Bronchial epithelial cell (primary cell): ENCODE measurements around the gene ARID3C. TPM values are rescaled to one million over a fixed set of nuclear protein-coding genes. Genes with fewer than 3 reads are reported as not detected.
"Not testable (repeated sequence)": the region's sequence is repeated elsewhere in the genome, so short reads cannot be mapped to it uniquely, and the experiment has no call there.

ENCODE experiments used
- DNase-seq: peaks from one replicate; pipeline ENCODE4 v3.0.0-alpha.2; 2010; ENCODE audit warnings: low read depth
- FAIRE-seq: peaks from 2 replicates; lab custom pipeline; 2011; peaks lifted over from hg19 to GRCh38; lab: Jason Lieb, UNC
- H3K27me3 ChIP-seq: 2 replicates; pipeline ENCODE4 v1.5.1; 2011; ENCODE audit warnings: low read length; ENCODE audit not compliant: control insufficient read depth, insufficient read depth
- H3K36me3 ChIP-seq: 2 replicates; pipeline ENCODE4 v1.5.1; 2011; ENCODE audit warnings: low read length; ENCODE audit not compliant: control insufficient read depth, insufficient read depth
- H3K4me3 ChIP-seq: 2 replicates; pipeline ENCODE4 v1.5.1; 2011; ENCODE audit warnings: mild to moderate bottlenecking, low read depth, low read length, control low read depth
- total RNA-seq: library from RNA; depleted of rRNA; stranded (reverse); fragments of >200 nt; gene quantifications from 2 replicates; pipeline ENCODE4 v1.2.1, GENCODE V29; 2014
- TF ChIP-seq, protein P1 (sequence below): IDR thresholded peaks from 2 replicates; pipeline ENCODE4 v1.5.1; 2011; ENCODE audit warnings: mild to moderate bottlenecking, moderate library complexity, low read length, control low read depth, inconsistent platforms; ENCODE audit not compliant: insufficient read depth, severe bottlenecking

Gene ARID3C
- total RNA-seq, 1 donor from 2014 or later, result 0.26 TPM

DNA sequence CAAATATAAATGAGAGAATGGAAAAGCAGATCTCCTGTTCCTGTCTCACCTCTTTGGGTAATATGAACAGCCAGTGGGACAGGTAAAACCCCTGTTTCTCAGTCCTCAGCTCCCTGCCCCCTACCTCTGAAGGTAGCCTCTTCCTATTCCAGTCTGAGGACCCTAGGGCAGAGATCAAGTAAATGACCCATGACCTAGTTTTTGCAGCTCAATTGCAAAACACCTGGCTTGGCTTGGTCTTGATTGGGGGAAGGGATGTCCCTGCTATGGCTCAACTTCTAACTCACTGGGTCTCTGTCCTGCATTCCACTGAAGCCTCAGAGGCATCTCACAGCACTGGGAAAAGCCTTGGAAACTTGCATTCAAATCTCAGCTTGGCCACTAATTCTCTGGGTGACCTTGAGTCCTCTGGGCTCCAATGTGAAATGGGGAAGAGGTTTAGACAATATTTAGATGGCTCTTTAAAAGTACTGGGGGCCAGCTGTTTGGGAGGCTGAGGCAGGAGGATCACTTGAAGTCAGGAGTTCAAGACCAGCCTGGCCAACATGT is 16.0 kb upstream of the ARID3C start:
- Histone ChIP-seq H3K36me3 (peaks cover 1% of the 10 kb centered on the region), H3K4me3 (no peak overlapping the region), H3K27me3 (no peaks in the 10 kb centered on the region)
- DNase-seq (no peak), FAIRE-seq (no peak)
- TF ChIP-seq, protein P1, sequence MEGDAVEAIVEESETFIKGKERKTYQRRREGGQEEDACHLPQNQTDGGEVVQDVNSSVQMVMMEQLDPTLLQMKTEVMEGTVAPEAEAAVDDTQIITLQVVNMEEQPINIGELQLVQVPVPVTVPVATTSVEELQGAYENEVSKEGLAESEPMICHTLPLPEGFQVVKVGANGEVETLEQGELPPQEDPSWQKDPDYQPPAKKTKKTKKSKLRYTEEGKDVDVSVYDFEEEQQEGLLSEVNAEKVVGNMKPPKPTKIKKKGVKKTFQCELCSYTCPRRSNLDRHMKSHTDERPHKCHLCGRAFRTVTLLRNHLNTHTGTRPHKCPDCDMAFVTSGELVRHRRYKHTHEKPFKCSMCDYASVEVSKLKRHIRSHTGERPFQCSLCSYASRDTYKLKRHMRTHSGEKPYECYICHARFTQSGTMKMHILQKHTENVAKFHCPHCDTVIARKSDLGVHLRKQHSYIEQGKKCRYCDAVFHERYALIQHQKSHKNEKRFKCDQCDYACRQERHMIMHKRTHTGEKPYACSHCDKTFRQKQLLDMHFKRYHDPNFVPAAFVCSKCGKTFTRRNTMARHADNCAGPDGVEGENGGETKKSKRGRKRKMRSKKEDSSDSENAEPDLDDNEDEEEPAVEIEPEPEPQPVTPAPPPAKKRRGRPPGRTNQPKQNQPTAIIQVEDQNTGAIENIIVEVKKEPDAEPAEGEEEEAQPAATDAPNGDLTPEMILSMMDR, result no peak

DNA sequence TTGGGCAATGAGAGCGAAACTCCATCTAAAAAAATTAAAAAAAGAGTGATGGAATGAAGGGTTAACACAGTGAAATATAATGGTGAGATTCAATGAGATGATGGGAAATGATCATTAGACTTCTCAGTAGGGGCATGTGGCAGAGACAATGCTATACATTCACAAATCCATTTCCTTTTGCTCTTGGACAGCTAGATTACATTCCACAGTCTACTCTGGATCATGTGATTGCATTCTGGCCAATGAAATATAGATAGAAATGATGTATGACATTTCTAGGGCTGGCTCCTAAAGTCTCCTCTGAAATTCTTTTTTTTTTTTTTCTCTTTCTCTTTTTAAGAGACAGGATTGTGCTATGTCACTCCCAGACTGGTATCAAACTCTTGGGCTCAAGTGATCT is 13.8 kb upstream of the ARID3C start:
- Histone ChIP-seq H3K4me3 (no peak overlapping the region), H3K36me3 (no peaks in the 10 kb centered on the region), H3K27me3 (no peaks in the 10 kb centered on the region)
- TF ChIP-seq, protein P1, result no peak
- FAIRE-seq (no peak), DNase-seq (no peak)

DNA sequence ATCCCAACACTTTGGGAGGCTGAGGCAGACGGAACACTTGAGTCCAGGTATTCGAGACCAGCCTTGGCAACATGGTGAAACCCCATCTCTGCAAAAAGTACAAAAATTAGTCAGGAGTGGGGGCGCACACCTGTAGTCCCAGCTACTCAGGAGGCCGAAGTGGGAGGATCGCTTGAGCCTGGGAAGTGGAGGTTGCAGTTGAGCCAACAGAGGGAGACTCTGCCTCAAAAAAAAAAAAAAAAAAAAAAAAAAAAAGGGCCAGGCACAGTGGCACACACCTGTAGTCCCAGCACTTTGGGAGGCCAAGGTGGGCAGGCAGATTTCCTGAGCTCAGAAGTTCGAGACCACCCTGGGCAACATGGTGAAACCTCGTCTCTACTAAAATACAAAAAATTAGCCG is 10.5 kb upstream of the ARID3C start:
- not testable (repeated sequence) for FAIRE-seq, H3K36me3 ChIP-seq, H3K27me3 ChIP-seq, DNase-seq, H3K4me3 ChIP-seq

DNA sequence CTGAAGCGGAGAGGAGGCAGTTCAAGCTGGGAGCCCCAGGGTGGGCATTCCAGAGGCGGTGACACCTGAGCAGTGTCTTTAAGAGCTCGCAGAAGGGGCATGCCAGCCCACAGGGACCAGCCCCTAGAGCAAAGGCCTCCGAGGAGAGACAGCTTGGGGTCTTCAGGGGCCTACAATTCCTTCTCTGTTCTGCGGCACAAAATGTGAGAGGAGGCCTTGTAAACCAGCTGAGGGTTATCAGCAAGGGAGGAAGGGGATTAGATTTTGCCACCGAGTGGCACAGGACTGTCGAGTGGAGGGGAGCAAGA is 9.2 kb upstream of the ARID3C start:
- FAIRE-seq (no peak), DNase-seq (no peak)

DNA sequence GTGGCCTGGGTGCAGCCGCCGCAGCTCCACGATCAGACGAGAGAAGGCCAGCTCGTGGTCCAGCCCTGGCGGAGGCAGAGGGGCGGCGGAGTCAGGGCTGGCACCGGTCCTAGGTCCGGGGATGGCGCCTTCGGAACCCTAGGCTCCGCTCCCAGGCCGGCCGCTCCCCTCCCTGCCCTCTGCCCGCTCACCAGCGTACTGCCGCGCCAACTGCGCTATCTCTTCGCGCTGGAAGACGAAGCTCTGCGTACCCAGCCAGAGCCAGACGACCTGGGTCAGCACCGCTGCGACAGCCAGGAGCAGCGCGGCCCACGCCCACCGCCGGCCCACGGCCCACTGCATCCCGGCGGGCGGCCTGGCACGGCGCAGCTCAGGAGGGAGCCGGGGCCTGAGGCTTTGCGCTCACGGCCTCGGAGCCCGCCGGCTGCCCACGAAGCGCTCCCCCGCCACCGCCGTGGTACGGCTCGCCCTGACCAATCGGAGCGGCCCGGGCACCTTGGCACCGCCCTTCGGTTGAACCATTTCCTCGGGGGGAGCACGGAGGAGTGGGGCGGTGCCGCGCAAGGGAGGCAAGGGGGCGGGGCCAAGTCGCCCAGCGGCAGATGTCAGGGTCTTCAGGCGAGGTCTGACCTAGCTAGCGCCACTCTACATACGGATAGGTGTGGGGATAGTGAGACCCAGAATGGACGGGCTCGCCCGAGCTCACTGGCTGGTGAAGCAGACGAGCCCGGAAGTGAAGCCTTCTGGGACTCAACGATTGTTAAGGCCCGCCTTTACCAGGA is 8.7 kb upstream of the ARID3C start, which contains the start of gene SIGMAR1:
Gene SIGMAR1 (minus strand): TSS at position 432 of the 782 bp plus-strand sequence. CDS start 90 bp downstream, at position 342.
- FAIRE-seq (no peak), DNase-seq (peak; percentile 69)
- H3K4me3 ChIP-seq, result peak within 1 kb of the TSS; percentile 82
- TF ChIP-seq, protein P1, result no peak
- H3K36me3 ChIP-seq, result peaks cover 4% of the 10 kb centered on the region
- no peaks in the 10 kb centered on the region for H3K27me3 ChIP-seq

More for the DNA sequence above, 9.2 kb upstream of the ARID3C start:
- peaks cover 4% of the 10 kb centered on the region for H3K36me3 ChIP-seq
- TF ChIP-seq, protein P1, result no peak
- H3K27me3 ChIP-seq, result no peaks in the 10 kb centered on the region
- H3K4me3 ChIP-seq, result peak overlapping the region; percentile 82

DNA sequence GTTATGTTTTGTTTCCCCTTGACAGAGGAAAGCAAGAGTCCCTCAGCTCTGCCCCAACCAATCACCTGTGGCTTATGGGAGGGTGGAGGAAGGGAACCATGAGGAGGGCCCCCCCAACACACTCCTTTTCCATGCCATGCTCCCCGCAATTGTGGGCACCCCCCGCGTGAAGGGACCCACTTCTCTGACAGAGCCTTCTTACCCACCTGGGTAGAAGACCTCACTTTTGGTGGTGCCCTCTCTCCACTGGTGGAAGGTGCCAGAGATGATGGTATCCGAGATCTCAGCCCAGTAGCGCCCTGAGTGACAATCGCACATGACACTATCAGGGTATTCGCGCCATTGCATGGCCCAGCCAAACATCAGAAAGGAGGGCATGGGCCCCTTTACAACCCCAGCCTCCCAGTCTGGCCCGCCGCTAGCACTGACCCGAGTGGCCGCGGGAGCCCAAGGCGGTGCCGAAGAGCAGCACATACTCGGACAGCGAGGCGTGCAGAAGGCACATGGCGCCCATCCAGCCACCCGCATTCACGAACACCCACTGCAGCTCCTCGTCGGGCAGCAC is 8.0 kb upstream of the ARID3C start:
- no peak for FAIRE-seq
- H3K27me3 ChIP-seq, result no peaks in the 10 kb centered on the region
- TF ChIP-seq, protein P1, result no peak
- H3K36me3 ChIP-seq, result peaks cover 4% of the 10 kb centered on the region
- DNase-seq, result no peak
- peak overlapping the region; percentile 82 for H3K4me3 ChIP-seq
